Measurements from ENCODE around the gene DSCAM.

DNA sequence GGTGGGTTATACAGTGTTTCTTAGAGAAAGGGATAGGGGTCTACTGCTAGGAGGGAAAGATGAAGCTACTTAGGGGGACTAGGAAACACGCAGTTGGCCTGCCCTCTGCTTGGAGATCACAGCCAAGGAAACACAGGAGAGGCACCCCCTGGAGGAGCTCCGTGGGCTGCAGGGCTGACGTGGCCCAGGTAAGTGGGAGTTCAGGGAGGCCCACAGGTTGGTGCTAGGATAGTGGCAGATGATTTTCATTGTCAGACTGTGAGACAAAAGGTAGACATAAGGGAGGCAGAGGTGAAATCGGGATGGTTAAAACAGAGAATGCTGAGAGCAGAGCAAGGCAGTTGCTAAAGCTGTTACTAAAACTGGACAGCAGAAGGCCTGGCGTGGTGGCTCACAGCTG is 463.0 kb downstream of the DSCAM start:
- TF ChIP-seq, protein P1, sequence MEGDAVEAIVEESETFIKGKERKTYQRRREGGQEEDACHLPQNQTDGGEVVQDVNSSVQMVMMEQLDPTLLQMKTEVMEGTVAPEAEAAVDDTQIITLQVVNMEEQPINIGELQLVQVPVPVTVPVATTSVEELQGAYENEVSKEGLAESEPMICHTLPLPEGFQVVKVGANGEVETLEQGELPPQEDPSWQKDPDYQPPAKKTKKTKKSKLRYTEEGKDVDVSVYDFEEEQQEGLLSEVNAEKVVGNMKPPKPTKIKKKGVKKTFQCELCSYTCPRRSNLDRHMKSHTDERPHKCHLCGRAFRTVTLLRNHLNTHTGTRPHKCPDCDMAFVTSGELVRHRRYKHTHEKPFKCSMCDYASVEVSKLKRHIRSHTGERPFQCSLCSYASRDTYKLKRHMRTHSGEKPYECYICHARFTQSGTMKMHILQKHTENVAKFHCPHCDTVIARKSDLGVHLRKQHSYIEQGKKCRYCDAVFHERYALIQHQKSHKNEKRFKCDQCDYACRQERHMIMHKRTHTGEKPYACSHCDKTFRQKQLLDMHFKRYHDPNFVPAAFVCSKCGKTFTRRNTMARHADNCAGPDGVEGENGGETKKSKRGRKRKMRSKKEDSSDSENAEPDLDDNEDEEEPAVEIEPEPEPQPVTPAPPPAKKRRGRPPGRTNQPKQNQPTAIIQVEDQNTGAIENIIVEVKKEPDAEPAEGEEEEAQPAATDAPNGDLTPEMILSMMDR (IDR thresholded peaks at IDR 0.05) = no peak
- no peak for TF ChIP-seq POLR2AphosphoS5 (IDR thresholded peaks at IDR 0.05)
